Measurements from ENCODE around the gene TMTC1.

- TF ChIP-seq ZFP3 (CRISPR knock-in tag; IDR thresholded peaks at IDR 0.05) (no peak), PATZ1 (CRISPR knock-in tag; IDR thresholded peaks at IDR 0.05; ENCODE audit: borderline replicate concordance) (no peak), SNAI2 (CRISPR knock-in tag; IDR thresholded peaks at IDR 0.05) (no peak), ZNF565 (CRISPR knock-in tag; conservative IDR thresholded peaks at IDR 0.05; ENCODE audit: low read depth) (no peak), POU6F1 (CRISPR knock-in tag; IDR thresholded peaks at IDR 0.05; ENCODE audit: borderline replicate concordance, low read depth) (no peak), CREB5 (CRISPR knock-in tag; IDR thresholded peaks at IDR 0.05; ENCODE audit: low read depth) (no peak), ZC3H10 (CRISPR knock-in tag; IDR thresholded peaks at IDR 0.05) (no peak)
These were observed 296.8 kb downstream of the TMTC1 start for GRCh38 chr12:29486972-29487371.
